Panc1 (cell line): Measurements from ENCODE around the gene HPS5.

Experiments
- POLR2AphosphoS5 ChIP-seq: IDR thresholded peaks from 2 replicates; pipeline ENCODE4 v1.6.1; 2012; ENCODE audit warnings: mild to moderate bottlenecking, low read depth, low read length, moderate library complexity
- TF ChIP-seq, protein P1 (sequence below): fragments of 450-650 bp; IDR thresholded peaks from 2 replicates; pipeline ENCODE4 v1.5.1; 2017; ENCODE audit warnings: mild to moderate bottlenecking

DNA sequence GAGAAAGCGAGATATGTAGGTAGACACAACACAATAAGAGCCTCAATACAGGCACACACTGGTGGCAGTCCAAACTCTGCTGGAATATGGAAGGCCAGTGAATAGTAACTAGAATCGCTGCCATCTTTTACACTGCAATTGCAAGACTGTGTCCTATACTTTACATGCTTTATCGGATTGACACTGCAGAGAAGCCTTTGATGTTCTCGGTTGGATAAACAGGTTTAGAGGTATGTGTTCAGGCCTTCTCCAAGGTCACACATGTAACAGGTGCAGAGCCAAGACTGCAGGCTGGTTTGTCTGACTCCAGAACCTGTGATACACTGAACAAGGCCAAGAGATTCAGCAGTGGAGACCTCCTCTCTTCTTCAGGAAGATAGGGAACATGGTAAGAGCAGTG, 50.7 kb downstream of the HPS5 start:
- no peak for TF ChIP-seq POLR2AphosphoS5
- TF ChIP-seq, protein P1, sequence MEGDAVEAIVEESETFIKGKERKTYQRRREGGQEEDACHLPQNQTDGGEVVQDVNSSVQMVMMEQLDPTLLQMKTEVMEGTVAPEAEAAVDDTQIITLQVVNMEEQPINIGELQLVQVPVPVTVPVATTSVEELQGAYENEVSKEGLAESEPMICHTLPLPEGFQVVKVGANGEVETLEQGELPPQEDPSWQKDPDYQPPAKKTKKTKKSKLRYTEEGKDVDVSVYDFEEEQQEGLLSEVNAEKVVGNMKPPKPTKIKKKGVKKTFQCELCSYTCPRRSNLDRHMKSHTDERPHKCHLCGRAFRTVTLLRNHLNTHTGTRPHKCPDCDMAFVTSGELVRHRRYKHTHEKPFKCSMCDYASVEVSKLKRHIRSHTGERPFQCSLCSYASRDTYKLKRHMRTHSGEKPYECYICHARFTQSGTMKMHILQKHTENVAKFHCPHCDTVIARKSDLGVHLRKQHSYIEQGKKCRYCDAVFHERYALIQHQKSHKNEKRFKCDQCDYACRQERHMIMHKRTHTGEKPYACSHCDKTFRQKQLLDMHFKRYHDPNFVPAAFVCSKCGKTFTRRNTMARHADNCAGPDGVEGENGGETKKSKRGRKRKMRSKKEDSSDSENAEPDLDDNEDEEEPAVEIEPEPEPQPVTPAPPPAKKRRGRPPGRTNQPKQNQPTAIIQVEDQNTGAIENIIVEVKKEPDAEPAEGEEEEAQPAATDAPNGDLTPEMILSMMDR, result no peak
